Heart right ventricle (tissue), 16 donors: ENCODE data around the gene DLGAP1. TPM values are rescaled to one million over a fixed set of nuclear protein-coding genes. Genes with fewer than 3 reads are reported as not detected.

ENCODE experiments used
- ATAC-seq, 8 donors: fragments of 200-7000 bp; cut with Tn5 transposase; one replicate each; pipeline ENCODE4 v1.9.1; 2020; ENCODE audit warnings: mild to moderate bottlenecking in 8 of 8, moderate library complexity in 8 of 8, moderate number of reproducible peaks in 1 of 8
- DNase-seq, 2 donors: peaks; one replicate each; pipeline ENCODE4 v3.0.0-alpha.2; 2020
- H3K27ac ChIP-seq, 10 donors: fragments of 200-600 bp; sonication (generic) in 2 of 10; one replicate each; pipeline versions ENCODE4 v1.5.0 to v1.8.0; 2020 to 2022; ENCODE audit warnings: mild to moderate bottlenecking in 3 of 10
- H3K27me3 ChIP-seq, 7 donors: fragments of 200-600 bp; one replicate each; pipeline ENCODE4 v1.8.0; 2021 to 2022; ENCODE audit warnings: mild to moderate bottlenecking in 2 of 7
- H3K36me3 ChIP-seq, 9 donors: fragments of 200-600 bp; sonication (generic) in 1 of 9; one replicate each; pipeline versions ENCODE4 v1.5.0 to v1.8.0; 2020 to 2022; ENCODE audit warnings: mild to moderate bottlenecking in 2 of 9
- H3K4me1 ChIP-seq, 9 donors: fragments of 200-600 bp; sonication (generic) in 1 of 9; one replicate each; pipeline versions ENCODE4 v1.5.0 to v1.8.0; 2020 to 2022; ENCODE audit warnings: mild to moderate bottlenecking in 4 of 9
- H3K4me3 ChIP-seq, 10 donors: fragments of 200-600 bp; sonication (generic) in 2 of 10; one replicate each; pipeline versions ENCODE4 v1.5.0 to v1.8.0; 2020 to 2022; ENCODE audit warnings: mild to moderate bottlenecking in 7 of 10, moderate library complexity in 2 of 10
- H3K9me3 ChIP-seq, 11 donors: fragments of 200-600 bp in 10 of 11; sonication (generic) in 2 of 11; one replicate each; pipeline versions ENCODE4 v1.5.0 to v1.8.0; 2013 to 2022; ENCODE audit warnings: mild to moderate bottlenecking in 2 of 11, control low read depth in 1 of 11, moderate library complexity in 1 of 11
- CTCF ChIP-seq, 9 donors: fragments of 200-600 bp; sonication (generic) in 2 of 9; IDR thresholded peaks; one replicate each; pipeline versions ENCODE4 v1.5.0 to v1.8.0; 2021 to 2022; ENCODE audit warnings: antibody characterized with exemption in 9 of 9, mild to moderate bottlenecking in 5 of 9, moderate library complexity in 1 of 9
- WGBS, 2 donors: extraction: QIAGEN DNeasy Blood & Tissue Kit; methylation state at CpG; one replicate each; pipeline ENCODE4 v1.1.7; 2013; ENCODE audit warnings: inconsistent platforms in 1 of 2; 5-methylcytosine and 5-hydroxymethylcytosine counted together
- intact Hi-C, 10 donors: fragments of 100-400 bp; cut with DNase I; formaldehyde crosslinking; loops; one replicate each; pipeline versions ENCODE4 v1.11.1 to v1.14.2; 2022
- polyA plus RNA-seq, 2 donors: library from polyadenylated mRNA; stranded (reverse); fragments of 200-250 nt; gene quantifications; one replicate each; pipeline ENCODE4 v1.2.3, GENCODE V29; 2013
- total RNA-seq, 10 donors: library from RNA; stranded (reverse); fragmentation: NEBNext Ultra II Directional in 3 of 10; extraction: Animal tissue kit (Norgen Biotek cat#: 25700) in 3 of 10; gene quantifications; one replicate each; pipeline versions ENCODE4 v1.2.1 to v1.2.4, GENCODE V29; 2021 to 2023
- donor health status: Arrhythmogenic right ventricular cardiomyopathy.
- donor health status: ischemic (EF 13 %, LVEDD 7.1; RV severe dilation, severe dysfunction).
- donor health status: healthy with polysubstance abuse.
- donor health status: DM: no; HTN: yes; CAD: no.
- donor health status: DM: no; HTN: no; CAD: no.
- donor health status: ischemic (EF 25% LVEDD 6.9; RV normal size, moderate dysfunction).
- donor health status: ischemic (EF 25% LVEDD 5.7; RV mildly dilated, moderate dysfunction).
- donor health status: healthy.
- donor health status: DM: yes; HTN: yes; CAD: no.
- donor health status: Ischemic cardiomyopathy.
- donor health status: ischemic (EF 35%, LVEDD 5.7; RV mildly dilated, moderate dysfunction).
- donor health status: nonischemic (EF 11% LVEDD 7.7; RV severe dilation, severe dysfunction).
- donor health status: DM: yes; HTN: yes; CAD: no.
- donor health status: PGD.
- donor health status: ischemic (EF 29% LVEDD 5.4; RV normal size, mild dysfunction).
- donor health status: nonischemic (EF 23%, LVEDD 6.1; RV moderate dilation, normal function).

DLGAP1 gene
- total and polyA plus RNA-seq, 12 donors, result 0.07 to 7.2 (median 1.0) TPM; not detected in 2

GRCh38 chr18:3852321-3852720 lies 602.8 kb downstream of the DLGAP1 start:
- Histone ChIP-seq H3K27ac (no peak overlapping the region), H3K27me3 (no peaks in the 10 kb centered on the region), H3K9me3 (peaks cover 0 to 14% (median 0%) of the 10 kb centered on the region in 11 donors), H3K4me3 (no peak overlapping the region), H3K4me1 (no peaks in the 10 kb centered on the region), H3K36me3 (no peaks in the 10 kb centered on the region)
- no peak for DNase-seq
- intact Hi-C loops, result loop anchor here in 1 of 10 donors (10.0 kb wide), 1 partner anchor 142 kb away; no protein-coding TSS in a partner anchor
- peak in 5 of 9 donors; percentile 6 to 45 (median 13) for TF ChIP-seq CTCF (IDR thresholded peaks at IDR 0.05)
- ATAC-seq, result no peak
- WGBS, 2 donors, result 62 to 75% methylated on average over 2 of the region's 2 CpGs

- WGBS, 2 donors, result 90 to 97% methylated on average over 2 of the region's 2 CpGs
- peaks cover 0 to 14% (median 0%) of the 10 kb centered on the region in 11 donors for H3K9me3 ChIP-seq
- H3K27ac ChIP-seq, result no peak overlapping the region
- H3K27me3 ChIP-seq, result no peaks in the 10 kb centered on the region
- no peak for TF ChIP-seq CTCF (IDR thresholded peaks at IDR 0.05)
- intact Hi-C loops, result loop anchor here in 1 of 10 donors (10.0 kb wide), 1 partner anchor 144 kb away; no protein-coding TSS in a partner anchor
- H3K4me1 ChIP-seq, result no peaks in the 10 kb centered on the region
- DNase-seq (no peak), ATAC-seq (no peak)
- H3K4me3 ChIP-seq, result no peak overlapping the region
- no peaks in the 10 kb centered on the region for H3K36me3 ChIP-seq
Measured at GRCh38 chr18:3851159-3851558, 603.9 kb downstream of the DLGAP1 start.

- 90 to 92% methylated on average over 3 of the region's 3 CpGs for WGBS, 2 donors
Measured at GRCh38 chr18:3848316-3848715, 606.8 kb downstream of the DLGAP1 start.

GRCh38 chr18:3845161-3845560 lies 609.9 kb downstream of the DLGAP1 start:
- H3K9me3 ChIP-seq, result no peaks in the 10 kb centered on the region
- H3K4me1 ChIP-seq, result no peaks in the 10 kb centered on the region
- no peaks in the 10 kb centered on the region for H3K27me3 ChIP-seq
- ATAC-seq (no peak), DNase-seq (no peak)
- no peak overlapping the region for H3K27ac ChIP-seq
- WGBS, 2 donors, result 85 to 89% methylated on average over 2 of the region's 2 CpGs
- H3K36me3 ChIP-seq, result no peaks in the 10 kb centered on the region
- H3K4me3 ChIP-seq, result no peak overlapping the region
- TF ChIP-seq CTCF (IDR thresholded peaks at IDR 0.05), result no peak
- intact Hi-C loops, result loop anchor here in 1 of 10 donors (10.0 kb wide), 1 partner anchor 60 kb away; no protein-coding TSS in a partner anchor

More at GRCh38 chr18:3848316-3848715, 606.8 kb downstream of the DLGAP1 start:
- no peaks in the 10 kb centered on the region for H3K36me3 ChIP-seq
- intact Hi-C loops, result loop anchor here in 1 of 10 donors (10.0 kb wide), 1 partner anchor 64 kb away; no protein-coding TSS in a partner anchor
- H3K4me3 ChIP-seq, result no peak overlapping the region
- no peak for ATAC-seq
- no peak for DNase-seq
- peaks cover 0 to 14% (median 0%) of the 10 kb centered on the region in 11 donors for H3K9me3 ChIP-seq
- H3K27me3 ChIP-seq, result no peaks in the 10 kb centered on the region
- TF ChIP-seq CTCF (IDR thresholded peaks at IDR 0.05), result no peak
- no peak overlapping the region for H3K27ac ChIP-seq
- H3K4me1 ChIP-seq, result no peaks in the 10 kb centered on the region
